ENCODE data around the gene NBEA.
"Not testable (repeated sequence)": the region's sequence is repeated elsewhere in the genome, so short reads cannot be mapped to it uniquely, and the experiment has no call there.

The NBEA gene

GRCh38 chr13:35092251-35092650 lies 150.2 kb downstream of the NBEA start:
- DNase-seq = no peak

- no peak for DNase-seq
Observed at GRCh38 chr13:35092751-35093150, 150.7 kb downstream of the NBEA start.

GRCh38 chr13:35093356-35093755 lies 151.3 kb downstream of the NBEA start:
- no peak for DNase-seq

GRCh38 chr13:35106771-35107170 lies 164.7 kb downstream of the NBEA start:
- DNase-seq = not testable (repeated sequence)

GRCh38 chr13:35107535-35107934 lies 165.5 kb downstream of the NBEA start:
- DNase-seq = no peak

GRCh38 chr13:35113612-35114011 lies 171.5 kb downstream of the NBEA start:
- not testable (repeated sequence) for DNase-seq

- DNase-seq = no peak
Observed at GRCh38 chr13:35127466-35127865, 185.4 kb downstream of the NBEA start.

- DNase-seq = no peak
Observed at GRCh38 chr13:35129500-35129899, 187.4 kb downstream of the NBEA start.

- DNase-seq = no peak
Observed at GRCh38 chr13:35131471-35131870, 189.4 kb downstream of the NBEA start.

- no peak for DNase-seq
Observed at GRCh38 chr13:35136585-35136984, 194.5 kb downstream of the NBEA start.

GRCh38 chr13:35139591-35139990 lies 197.5 kb downstream of the NBEA start:
- DNase-seq = no peak

GRCh38 chr13:35140321-35140720 lies 198.3 kb downstream of the NBEA start:
- no peak for DNase-seq

- DNase-seq = no peak
Observed at GRCh38 chr13:35140831-35141230, 198.8 kb downstream of the NBEA start.

GRCh38 chr13:35143123-35143522 lies 201.1 kb downstream of the NBEA start:
- no peak for DNase-seq

- DNase-seq = no peak
Observed at GRCh38 chr13:35144166-35144890, 202.3 kb downstream of the NBEA start.

GRCh38 chr13:35146686-35147085 lies 204.6 kb downstream of the NBEA start:
- no peak for DNase-seq

GRCh38 chr13:35157143-35157755 lies 215.2 kb downstream of the NBEA start:
- no peak for DNase-seq

- DNase-seq = no peak
Observed at GRCh38 chr13:35159041-35159440, 217.0 kb downstream of the NBEA start.

GRCh38 chr13:35160896-35161295 lies 218.8 kb downstream of the NBEA start:
- no peak for DNase-seq

GRCh38 chr13:35162420-35162819 lies 220.3 kb downstream of the NBEA start:
- no peak for DNase-seq

GRCh38 chr13:35163674-35164073 lies 221.6 kb downstream of the NBEA start:
- DNase-seq = no peak

- no peak for DNase-seq
Observed at GRCh38 chr13:35164324-35164932, 222.4 kb downstream of the NBEA start.

GRCh38 chr13:35165205-35165604 lies 223.1 kb downstream of the NBEA start:
- DNase-seq = no peak

- DNase-seq = no peak
Observed at GRCh38 chr13:35179494-35179893, 237.4 kb downstream of the NBEA start.
